ENCODE measurements around the gene ANKS1A.

ANKS1A gene

DNA sequence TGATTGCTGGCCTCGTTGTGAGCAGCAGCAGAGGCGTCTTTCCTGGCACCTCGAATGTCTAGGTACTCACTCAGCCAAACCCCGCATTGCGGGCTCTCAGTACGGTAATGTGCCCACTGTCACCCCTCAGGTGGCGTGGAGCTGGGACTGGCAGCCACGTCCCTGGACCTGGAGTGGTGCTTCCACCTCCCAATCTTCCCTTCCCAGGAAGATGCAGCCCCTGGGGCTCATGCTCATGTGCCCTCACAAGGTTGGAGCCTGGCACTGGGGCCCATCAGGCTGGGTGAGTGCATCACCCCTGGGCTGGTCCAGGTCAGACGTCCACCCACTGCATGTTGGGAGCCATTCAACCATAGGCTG is 176.4 kb downstream of the ANKS1A start:
- TF ChIP-seq CTCF (conservative IDR thresholded peaks at IDR 0.05; ENCODE audit: low read depth, low read length), result no peak
- no peak overlapping the region for H3K4me3 ChIP-seq (ENCODE audit: low read depth, low read length)
- no peak for DNase-seq (ENCODE audit: low read depth)

- no peak for TF ChIP-seq CTCF (conservative IDR thresholded peaks at IDR 0.05; ENCODE audit: low read depth, low read length)
- H3K4me3 ChIP-seq (ENCODE audit: low read depth, low read length), result no peak overlapping the region
- DNase-seq (ENCODE audit: low read depth), result no peak
Measured at GRCh38 chr6:35065870-35066269, 176.8 kb downstream of the ANKS1A start.

GRCh38 chr6:35067234-35067633 is 178.2 kb downstream of the ANKS1A start:
- DNase-seq (ENCODE audit: low read depth), result no peak
- TF ChIP-seq CTCF (conservative IDR thresholded peaks at IDR 0.05; ENCODE audit: low read depth, low read length), result no peak
- H3K4me3 ChIP-seq (ENCODE audit: low read depth, low read length), result no peak overlapping the region

GRCh38 chr6:35068206-35068605 is 179.2 kb downstream of the ANKS1A start:
- H3K4me3 ChIP-seq (ENCODE audit: low read depth, low read length), result no peak overlapping the region
- no peak for DNase-seq (ENCODE audit: low read depth)
- no peak for TF ChIP-seq CTCF (conservative IDR thresholded peaks at IDR 0.05; ENCODE audit: low read depth, low read length)

DNA sequence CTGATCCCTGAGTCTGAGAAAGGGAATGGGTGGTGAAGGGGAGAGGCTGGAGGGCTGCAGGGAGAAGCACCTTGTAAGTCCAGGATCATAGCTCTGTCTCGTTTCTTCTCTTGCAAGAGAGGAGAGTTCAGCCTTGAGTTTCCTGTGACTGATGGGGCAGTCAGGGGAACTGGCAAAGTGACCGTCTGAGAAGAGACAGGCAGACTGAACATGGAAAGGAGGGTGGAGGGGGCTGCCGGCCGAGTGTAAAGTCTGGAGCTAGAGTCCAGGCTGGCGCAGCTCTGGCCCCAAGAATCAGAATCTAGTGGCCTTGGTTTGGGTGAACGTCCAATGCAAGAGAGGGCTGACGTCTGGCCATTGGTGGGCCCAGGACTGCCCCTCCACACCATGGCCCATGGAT is 179.6 kb downstream of the ANKS1A start:
- no peak for TF ChIP-seq CTCF (conservative IDR thresholded peaks at IDR 0.05; ENCODE audit: low read depth, low read length)
- no peak for DNase-seq (ENCODE audit: low read depth)

DNA sequence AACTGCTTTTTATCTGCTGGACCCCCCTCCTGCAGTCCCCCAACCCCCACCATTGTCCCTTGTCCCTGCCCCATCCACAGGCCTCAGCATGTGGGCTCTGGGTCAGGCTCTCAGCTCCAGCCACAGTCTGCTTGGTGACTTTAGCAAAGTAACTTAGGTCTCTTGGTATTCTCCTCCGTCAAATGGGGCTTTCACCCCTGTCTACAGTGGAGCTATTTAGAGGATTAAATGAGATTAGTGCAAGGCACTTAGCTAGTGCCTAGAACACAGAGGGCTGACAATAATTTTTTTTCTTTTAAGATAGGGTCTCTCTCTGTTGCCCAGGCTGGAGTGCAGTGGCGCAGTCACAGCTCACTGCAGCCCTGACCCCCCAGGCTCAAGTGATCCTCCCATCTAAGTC is 180.2 kb downstream of the ANKS1A start:
- no peak for TF ChIP-seq CTCF (conservative IDR thresholded peaks at IDR 0.05; ENCODE audit: low read depth, low read length)
- DNase-seq (ENCODE audit: low read depth), result no peak
- no peak overlapping the region for H3K4me3 ChIP-seq (ENCODE audit: low read depth, low read length)

More for the DNA sequence above, 179.6 kb downstream of the ANKS1A start:
- no peak overlapping the region for H3K4me3 ChIP-seq (ENCODE audit: low read depth, low read length)

- no peak overlapping the region for H3K4me3 ChIP-seq (ENCODE audit: low read depth, low read length)
- no peak for DNase-seq (ENCODE audit: low read depth)
- no peak for TF ChIP-seq CTCF (conservative IDR thresholded peaks at IDR 0.05; ENCODE audit: low read depth, low read length)
Measured at GRCh38 chr6:35070111-35070510, 181.1 kb downstream of the ANKS1A start.

All from choroid plexus epithelial cell (primary cell).